Skeletal muscle tissue (tissue), 4 donors: ENCODE measurements around the gene KIF5C. TPM values are rescaled to one million over a fixed set of nuclear protein-coding genes. Genes with fewer than 3 reads are reported as not detected.

Source experiments
- H3K27ac ChIP-seq: one replicate; pipeline ENCODE4 v1.7.0; 2013; ENCODE audit warnings: mild to moderate bottlenecking, low read depth, low read length, inconsistent platforms
- H3K27me3 ChIP-seq, 3 donors: one replicate each; pipeline ENCODE4 v1.7.0; 2013; ENCODE audit warnings: low read length in 3 of 3; ENCODE audit not compliant: control insufficient read depth in 3 of 3, insufficient read depth in 3 of 3
- H3K36me3 ChIP-seq, 3 donors: one replicate each; pipeline ENCODE4 v1.7.0; 2013; ENCODE audit warnings: low read length in 3 of 3; ENCODE audit not compliant: control insufficient read depth in 3 of 3, insufficient read depth in 3 of 3
- H3K4me1 ChIP-seq, 3 donors: one replicate each; pipeline ENCODE4 v1.7.0; 2013; ENCODE audit warnings: low read length in 3 of 3, mild to moderate bottlenecking in 3 of 3; ENCODE audit not compliant: control insufficient read depth in 3 of 3, insufficient read depth in 3 of 3
- H3K4me3 ChIP-seq, 3 donors: one replicate each; pipeline ENCODE4 v1.7.0; 2013; ENCODE audit warnings: low read length in 3 of 3
- H3K9ac ChIP-seq, 3 donors: one replicate each; pipeline ENCODE4 v1.7.0; 2013; ENCODE audit warnings: low read length in 3 of 3, mild to moderate bottlenecking in 3 of 3, moderate library complexity in 2 of 3, low read depth in 1 of 3
- H3K9me3 ChIP-seq, 3 donors: one replicate each; pipeline ENCODE4 v1.7.0; 2013; ENCODE audit warnings: low read length in 3 of 3; ENCODE audit not compliant: control insufficient read depth in 3 of 3
- total RNA-seq: library from RNA; depleted of rRNA; stranded (reverse); fragments of >200 nt; gene quantifications from one replicate; pipeline ENCODE4 v1.2.3, GENCODE V29; 2014
- donor health status: Osteomylitis.

The KIF5C gene
- total RNA-seq, 1 donor from 2014 or later = 1.0 TPM

GRCh38 chr2:149037851-149038250 lies 162.8 kb downstream of the KIF5C start:
- Histone ChIP-seq H3K9ac (no peak overlapping the region), H3K9me3 (no peaks in the 10 kb centered on the region), H3K27me3 (peaks cover 31 to 41% (median 39%) of the 10 kb centered on the region in 3 donors), H3K4me1 (peaks cover 0 to 2% (median 0%) of the 10 kb centered on the region in 3 donors), H3K27ac (no peak overlapping the region), H3K4me3 (no peak overlapping the region), H3K36me3 (no peaks in the 10 kb centered on the region)

DNA sequence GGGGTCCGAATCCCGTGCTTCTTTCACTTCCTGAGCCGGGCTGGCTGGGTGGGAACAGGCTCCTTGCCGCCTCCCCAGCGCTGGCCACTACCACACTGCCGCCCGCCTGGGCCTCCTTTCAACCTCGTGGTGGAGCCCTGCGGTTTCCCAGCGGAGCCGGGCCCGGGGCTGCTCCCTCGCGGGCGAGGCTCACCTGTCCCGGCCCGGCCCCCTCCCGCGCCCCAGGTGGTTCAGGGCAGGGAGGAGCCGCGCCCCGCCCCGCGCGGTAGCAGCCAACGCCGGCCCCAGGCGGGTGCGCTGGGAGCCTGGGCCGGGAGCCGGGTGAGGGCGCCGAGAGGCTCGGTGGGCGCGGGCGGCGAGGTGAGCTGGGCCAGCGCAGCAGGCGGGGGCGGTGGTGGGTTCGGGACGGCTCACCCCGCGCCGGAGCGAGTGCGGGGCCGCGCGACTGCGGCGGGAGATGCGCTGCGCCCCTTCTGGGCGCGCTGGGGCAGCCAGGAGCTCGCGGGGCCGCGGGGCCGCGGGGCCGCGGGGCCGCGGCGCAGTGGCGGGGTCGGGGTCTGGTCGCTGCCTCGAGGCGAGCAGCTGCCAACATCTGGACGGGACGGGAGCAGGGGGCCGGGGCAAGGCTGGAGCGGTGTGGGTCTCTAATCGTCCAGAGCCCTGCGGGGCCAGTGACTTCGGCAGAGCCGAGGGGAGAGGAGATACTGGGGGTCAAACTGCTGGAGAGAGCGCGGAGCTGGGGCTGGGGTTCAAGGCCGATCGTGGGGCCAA lies 163.6 kb downstream of the KIF5C start, which contains the start of gene LYPD6B:
TSS of gene LYPD6B (plus strand) at position 258 of the 771 bp plus-strand sequence. CDS start 92,250 bp downstream, outside the sequence.
- Histone ChIP-seq H3K27ac (no peak within 1 kb of the TSS), H3K27me3 (peaks cover 31 to 41% (median 39%) of the 10 kb centered on the region in 3 donors), H3K4me3 (no peak within 1 kb of the TSS), H3K36me3 (no peaks in the 10 kb centered on the region), H3K9ac (no peak within 1 kb of the TSS), H3K9me3 (no peaks in the 10 kb centered on the region), H3K4me1 (peaks cover 0 to 2% (median 0%) of the 10 kb centered on the region in 3 donors)

DNA sequence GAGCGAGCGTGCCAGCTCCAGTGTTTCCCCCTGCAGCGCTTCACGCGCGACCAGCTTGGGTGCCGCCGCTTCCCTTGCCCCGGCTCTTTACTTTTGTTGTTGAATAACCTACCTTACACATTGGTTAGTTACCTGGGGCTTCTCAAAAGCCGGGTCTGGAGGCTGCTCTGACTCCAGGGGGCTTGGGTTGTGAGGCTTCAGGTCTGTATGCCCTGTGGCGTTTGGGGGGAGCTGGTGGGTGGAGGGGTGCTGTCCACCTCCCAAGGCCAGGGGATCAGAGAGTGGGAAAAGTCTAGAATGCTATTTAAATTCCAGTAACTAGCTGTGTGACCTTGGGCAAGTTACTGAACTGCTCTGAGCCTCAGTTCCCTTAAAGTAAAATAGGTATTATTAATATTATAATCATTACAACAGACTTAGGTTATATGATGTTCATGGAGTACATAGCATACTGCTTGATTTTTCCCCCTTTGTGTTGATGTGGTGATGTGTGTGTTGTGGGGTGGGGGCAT lies 164.2 kb downstream of the KIF5C start:
- Histone ChIP-seq H3K27ac (no peak overlapping the region), H3K27me3 (peaks cover 31 to 39% (median 38%) of the 10 kb centered on the region in 3 donors), H3K4me3 (no peak overlapping the region), H3K9ac (no peak overlapping the region), H3K9me3 (no peaks in the 10 kb centered on the region), H3K36me3 (no peaks in the 10 kb centered on the region), H3K4me1 (peaks cover 0 to 2% (median 0%) of the 10 kb centered on the region in 3 donors)

DNA sequence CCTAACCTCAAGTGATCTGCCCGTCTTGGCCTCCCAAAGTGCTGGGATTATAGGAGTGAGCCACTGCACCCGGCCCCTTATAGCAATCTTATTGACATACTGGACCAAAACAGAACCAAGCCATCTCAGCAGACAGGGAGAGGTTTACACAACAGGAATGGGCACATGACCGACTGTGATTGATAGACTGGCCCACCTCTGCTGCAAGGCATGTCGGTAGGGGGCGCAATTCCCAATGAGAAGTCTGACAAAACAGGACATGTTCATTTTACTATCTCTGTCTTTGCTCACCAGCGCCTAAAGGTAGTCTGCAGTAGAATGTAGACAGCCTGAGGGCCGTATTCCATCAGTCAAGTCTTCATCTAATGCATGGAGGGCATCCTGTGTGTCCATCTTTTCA lies 165.4 kb downstream of the KIF5C start:
- H3K36me3 ChIP-seq = no peaks in the 10 kb centered on the region
- peaks cover 0 to 2% (median 0%) of the 10 kb centered on the region in 3 donors for H3K4me1 ChIP-seq
- peaks cover 31 to 35% (median 33%) of the 10 kb centered on the region in 3 donors for H3K27me3 ChIP-seq
- H3K9ac ChIP-seq = no peak overlapping the region
- H3K9me3 ChIP-seq = no peaks in the 10 kb centered on the region
- no peak overlapping the region for H3K4me3 ChIP-seq
- no peak overlapping the region for H3K27ac ChIP-seq

GRCh38 chr2:149041482-149041881 lies 166.5 kb downstream of the KIF5C start:
- H3K9me3 ChIP-seq = no peaks in the 10 kb centered on the region
- H3K4me1 ChIP-seq = peaks cover 0 to 2% (median 0%) of the 10 kb centered on the region in 3 donors
- H3K9ac ChIP-seq = no peak overlapping the region
- H3K36me3 ChIP-seq = no peaks in the 10 kb centered on the region
- no peak overlapping the region for H3K4me3 ChIP-seq
- H3K27ac ChIP-seq = no peak overlapping the region
- H3K27me3 ChIP-seq = peaks cover 29 to 32% (median 31%) of the 10 kb centered on the region in 3 donors

DNA sequence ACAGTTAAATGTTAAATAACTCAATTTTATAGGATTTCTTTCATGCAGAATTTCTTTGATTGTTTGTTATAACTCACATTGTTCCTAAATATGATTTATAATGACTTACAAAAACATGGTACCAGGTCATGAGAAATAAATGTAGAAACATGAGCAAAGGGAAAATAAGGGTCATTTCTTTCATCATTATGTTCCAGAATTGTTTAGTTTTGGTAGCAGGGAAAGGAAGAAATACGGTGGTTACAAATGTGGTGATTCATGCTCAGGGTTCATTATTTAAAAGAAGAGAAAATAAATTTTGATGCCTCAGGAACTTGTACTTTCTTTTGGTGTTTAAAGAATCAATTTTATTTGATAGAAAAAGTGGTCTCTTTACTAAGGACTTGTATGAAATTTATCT lies 167.9 kb downstream of the KIF5C start:
- H3K27me3 ChIP-seq = peaks cover 17 to 19% (median 19%) of the 10 kb centered on the region in 3 donors
- no peak overlapping the region for H3K9ac ChIP-seq
- H3K4me1 ChIP-seq = peaks cover 0 to 2% (median 0%) of the 10 kb centered on the region in 3 donors
- peaks cover 0 to 2% (median 0%) of the 10 kb centered on the region in 3 donors for H3K9me3 ChIP-seq
- H3K4me3 ChIP-seq = no peak overlapping the region
- no peaks in the 10 kb centered on the region for H3K36me3 ChIP-seq
- no peak overlapping the region for H3K27ac ChIP-seq

GRCh38 chr2:149044500-149044899 lies 169.5 kb downstream of the KIF5C start:
- Histone ChIP-seq H3K27ac (no peak overlapping the region), H3K9ac (no peak overlapping the region), H3K4me3 (no peak overlapping the region), H3K27me3 (peaks cover 4 to 8% (median 6%) of the 10 kb centered on the region in 3 donors), H3K9me3 (peaks cover 0 to 2% (median 0%) of the 10 kb centered on the region in 3 donors), H3K4me1 (no peaks in the 10 kb centered on the region), H3K36me3 (no peaks in the 10 kb centered on the region)

- H3K4me3 ChIP-seq = no peak overlapping the region
- H3K9me3 ChIP-seq = peaks cover 0 to 2% (median 0%) of the 10 kb centered on the region in 3 donors
- no peaks in the 10 kb centered on the region for H3K4me1 ChIP-seq
- H3K36me3 ChIP-seq = no peaks in the 10 kb centered on the region
- H3K27me3 ChIP-seq = no peaks in the 10 kb centered on the region
- no peak overlapping the region for H3K27ac ChIP-seq
- H3K9ac ChIP-seq = no peak overlapping the region
Measured at GRCh38 chr2:149047118-149047517, 172.1 kb downstream of the KIF5C start.

- no peak overlapping the region for H3K4me3 ChIP-seq
- H3K4me1 ChIP-seq = no peaks in the 10 kb centered on the region
- H3K36me3 ChIP-seq = no peaks in the 10 kb centered on the region
- H3K27me3 ChIP-seq = no peaks in the 10 kb centered on the region
- peaks cover 0 to 2% (median 0%) of the 10 kb centered on the region in 3 donors for H3K9me3 ChIP-seq
- no peak overlapping the region for H3K27ac ChIP-seq
- H3K9ac ChIP-seq = no peak overlapping the region
Measured at GRCh38 chr2:149049142-149049541, 174.1 kb downstream of the KIF5C start.

DNA sequence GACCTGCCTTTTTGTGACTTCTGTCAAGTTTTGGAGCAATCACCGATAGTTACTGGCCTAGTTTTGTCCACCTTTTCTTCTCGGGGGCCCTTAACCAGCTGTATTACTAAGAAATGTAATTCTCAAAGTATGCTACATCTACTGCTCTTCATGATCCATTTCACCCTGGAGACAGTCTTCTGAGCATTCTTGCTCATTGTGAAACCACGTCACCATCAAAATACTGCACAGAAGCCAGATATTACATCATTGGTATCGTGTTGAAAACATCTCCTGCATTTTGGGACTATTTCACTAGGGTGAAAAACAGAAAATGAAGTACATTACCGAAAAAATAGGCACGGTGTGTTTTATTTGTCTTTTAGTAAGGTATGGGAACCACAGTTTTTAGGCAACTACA lies 175.2 kb downstream of the KIF5C start:
- Histone ChIP-seq H3K9ac (no peak overlapping the region), H3K36me3 (no peaks in the 10 kb centered on the region), H3K9me3 (peaks cover 0 to 2% (median 0%) of the 10 kb centered on the region in 3 donors), H3K4me1 (no peaks in the 10 kb centered on the region), H3K4me3 (no peak overlapping the region), H3K27ac (no peak overlapping the region), H3K27me3 (no peaks in the 10 kb centered on the region)
